Astrocyte (in vitro differentiated cells and primary cell): ENCODE results near the gene TRPM4. TPM values are rescaled to one million over a fixed set of nuclear protein-coding genes. Genes with fewer than 3 reads are reported as not detected.

ENCODE experiments used
- DNase-seq: peaks from one replicate; pipeline ENCODE4 v3.0.0-alpha.2; 2010; ENCODE audit warnings: low read depth
- FAIRE-seq: peaks from 2 replicates; lab custom pipeline; 2011; peaks lifted over from hg19 to GRCh38; lab: Jason Lieb, UNC
- H2AFZ ChIP-seq: 2 replicates; pipeline ENCODE4 v1.6.0; 2012; ENCODE audit warnings: low read depth, low read length, inconsistent platforms
- H3K27ac ChIP-seq: 2 replicates; pipeline ENCODE4 v1.5.1; 2011; ENCODE audit warnings: low read depth, low read length, inconsistent platforms
- H3K27me3 ChIP-seq: 2 replicates; pipeline ENCODE4 v1.6.0; 2011; ENCODE audit warnings: low read length, inconsistent platforms; ENCODE audit not compliant: insufficient read depth
- H3K36me3 ChIP-seq: 2 replicates; pipeline ENCODE4 v1.5.1; 2011; ENCODE audit warnings: low read length, inconsistent platforms; ENCODE audit not compliant: insufficient read depth
- H3K4me1 ChIP-seq: 2 replicates; pipeline ENCODE4 v1.5.1; 2011; ENCODE audit warnings: low read length, inconsistent platforms; ENCODE audit not compliant: insufficient read depth
- H3K4me2 ChIP-seq: 2 replicates; pipeline ENCODE4 v1.6.0; 2012; ENCODE audit warnings: low read length, inconsistent platforms
- H3K4me3 ChIP-seq: 2 replicates; pipeline ENCODE4 v1.5.1; 2011; ENCODE audit warnings: low read depth, mild to moderate bottlenecking, low read length, inconsistent platforms; ENCODE audit not compliant: insufficient read depth
- H3K79me2 ChIP-seq: 2 replicates; pipeline ENCODE4 v1.6.0; 2012; ENCODE audit warnings: mild to moderate bottlenecking, low read length, inconsistent platforms; ENCODE audit not compliant: insufficient read depth
- H3K9ac ChIP-seq: 2 replicates; pipeline ENCODE4 v1.6.0; 2012; ENCODE audit warnings: mild to moderate bottlenecking, low read length, inconsistent platforms
- H3K9me3 ChIP-seq: 2 replicates; pipeline ENCODE4 v1.5.1; 2012; ENCODE audit warnings: low read depth, mild to moderate bottlenecking, low read length, inconsistent platforms; ENCODE audit not compliant: insufficient read depth
- H4K20me1 ChIP-seq: 2 replicates; pipeline ENCODE4 v1.6.0; 2012; ENCODE audit warnings: low read length, inconsistent platforms; ENCODE audit not compliant: insufficient read depth
- H3K27ac Mint-ChIP-seq: one replicate; pipeline ENCODE4 v1.8.0; 2021; ENCODE audit warnings: mild to moderate bottlenecking, mixed read lengths; ENCODE audit not compliant: unreplicated experiment
- H3K27me3 Mint-ChIP-seq: one replicate; pipeline ENCODE4 v1.8.0; 2021; ENCODE audit warnings: low read depth, mixed read lengths; ENCODE audit not compliant: unreplicated experiment
- H3K36me3 Mint-ChIP-seq: one replicate; pipeline ENCODE4 v1.8.0; 2021; ENCODE audit warnings: low read depth, mixed read lengths; ENCODE audit not compliant: unreplicated experiment
- H3K4me1 Mint-ChIP-seq: one replicate; pipeline ENCODE4 v1.8.0; 2021; ENCODE audit warnings: low read depth, mixed read lengths; ENCODE audit not compliant: unreplicated experiment
- H3K4me3 Mint-ChIP-seq: one replicate; pipeline ENCODE4 v1.8.0; 2021; ENCODE audit warnings: mild to moderate bottlenecking, moderate library complexity, mixed read lengths; ENCODE audit not compliant: unreplicated experiment
- H3K9me3 Mint-ChIP-seq: one replicate; pipeline ENCODE4 v1.8.0; 2021; ENCODE audit warnings: mild to moderate bottlenecking, mixed read lengths; ENCODE audit not compliant: unreplicated experiment
- CTCF ChIP-seq: IDR thresholded peaks from 2 replicates; pipeline ENCODE4 v1.5.1; 2011; ENCODE audit warnings: low read depth, mild to moderate bottlenecking, inconsistent platforms, low read length, moderate library complexity; ENCODE audit not compliant: insufficient read depth
- EZH2 ChIP-seq: IDR thresholded peaks from 2 replicates; pipeline ENCODE4 v1.6.1; 2012; ENCODE audit warnings: mild to moderate bottlenecking, low read length, inconsistent platforms; ENCODE audit not compliant: insufficient read depth
- total RNA-seq: library from RNA; stranded (reverse); gene quantifications from 2 replicates; pipeline ENCODE4 v1.2.1, GENCODE V29; 2021

TRPM4 gene
- total RNA-seq, 1 donor from 2014 or later, result 26.3 TPM

- Histone ChIP-seq H3K4me3 (no peak overlapping the region), H2AFZ (no peak overlapping the region), H3K4me2 (no peak overlapping the region), H3K9ac (no peak overlapping the region), H4K20me1 (peaks cover 15% of the 10 kb centered on the region), H3K4me1 (peaks cover 11% of the 10 kb centered on the region), H3K9me3 (no peaks in the 10 kb centered on the region), H3K27ac (no peak overlapping the region), H3K27me3 (peaks cover 4% of the 10 kb centered on the region), H3K79me2 (no peaks in the 10 kb centered on the region), H3K36me3 (peaks cover 7% of the 10 kb centered on the region)
- TF ChIP-seq EZH2 (no peak), CTCF (no peak)
- DNase-seq (no peak), FAIRE-seq (no peak)
- H3K9me3 Mint-ChIP-seq, result no peaks in the 10 kb centered on the region
- no peak overlapping the region for H3K4me3 Mint-ChIP-seq
- H3K27ac Mint-ChIP-seq, result no peak overlapping the region
- H3K27me3 Mint-ChIP-seq, result no peaks in the 10 kb centered on the region
- H3K36me3 Mint-ChIP-seq, result peaks cover 11% of the 10 kb centered on the region
- no peaks in the 10 kb centered on the region for H3K4me1 Mint-ChIP-seq
Observed at GRCh38 chr19:49168421-49168820, 10.8 kb downstream of the TRPM4 start.

GRCh38 chr19:49173198-49173597 is 15.6 kb downstream of the TRPM4 start:
- no peak overlapping the region for H3K4me3 Mint-ChIP-seq
- H3K27me3 Mint-ChIP-seq, result no peaks in the 10 kb centered on the region
- peaks cover 10% of the 10 kb centered on the region for H3K36me3 Mint-ChIP-seq
- Histone ChIP-seq H4K20me1 (no peaks in the 10 kb centered on the region), H3K27me3 (no peaks in the 10 kb centered on the region), H3K4me1 (peaks cover 4% of the 10 kb centered on the region), H3K9me3 (no peaks in the 10 kb centered on the region), H3K27ac (no peak overlapping the region), H3K36me3 (peaks cover 9% of the 10 kb centered on the region), H3K4me2 (no peak overlapping the region), H2AFZ (no peak overlapping the region), H3K79me2 (no peaks in the 10 kb centered on the region), H3K4me3 (no peak overlapping the region), H3K9ac (no peak overlapping the region)
- H3K27ac Mint-ChIP-seq, result no peak overlapping the region
- TF ChIP-seq EZH2, result no peak
- no peak for TF ChIP-seq CTCF
- no peak for FAIRE-seq
- no peaks in the 10 kb centered on the region for H3K9me3 Mint-ChIP-seq
- no peak for DNase-seq
- no peaks in the 10 kb centered on the region for H3K4me1 Mint-ChIP-seq

GRCh38 chr19:49180659-49181058 is 23.1 kb downstream of the TRPM4 start:
- no peak for FAIRE-seq

More at GRCh38 chr19:49180659-49181058, 23.1 kb downstream of the TRPM4 start:
- no peaks in the 10 kb centered on the region for H3K79me2 ChIP-seq
- H4K20me1 ChIP-seq, result no peaks in the 10 kb centered on the region
- no peaks in the 10 kb centered on the region for H3K27me3 ChIP-seq
- peaks cover 46% of the 10 kb centered on the region for H3K36me3 Mint-ChIP-seq
- no peak overlapping the region for H3K27ac ChIP-seq
- no peak overlapping the region for H2AFZ ChIP-seq
- H3K27me3 Mint-ChIP-seq, result no peaks in the 10 kb centered on the region
- no peak overlapping the region for H3K4me3 Mint-ChIP-seq
- TF ChIP-seq EZH2 (no peak), CTCF (no peak)
- no peaks in the 10 kb centered on the region for H3K9me3 ChIP-seq
- no peak overlapping the region for H3K4me3 ChIP-seq
- H3K4me2 ChIP-seq, result no peak overlapping the region
- H3K9ac ChIP-seq, result no peak overlapping the region
- H3K9me3 Mint-ChIP-seq, result peaks cover 15% of the 10 kb centered on the region
- peaks cover 4% of the 10 kb centered on the region for H3K4me1 ChIP-seq
- H3K27ac Mint-ChIP-seq, result no peak overlapping the region
- no peaks in the 10 kb centered on the region for H3K4me1 Mint-ChIP-seq
- DNase-seq, result no peak
- H3K36me3 ChIP-seq, result no peaks in the 10 kb centered on the region
